Kasumi-1 (cell line): Measurements from ENCODE around the gene ITPR1.
"Not testable (repeated sequence)": the region's sequence is repeated elsewhere in the genome, so short reads cannot be mapped to it uniquely, and the experiment has no call there.

Experiments
- DNase-seq, 2 experiments: peaks; one replicate each; lab custom pipeline; 2025; lab: John Stamatoyannopoulos, UW

The ITPR1 gene

GRCh38 chr3:4596612-4597011 is 103.5 kb downstream of the ITPR1 start:
- DNase-seq = no peak

- no peak for DNase-seq
Measured at GRCh38 chr3:4597208-4597985, 104.2 kb downstream of the ITPR1 start.

- not testable (repeated sequence) for DNase-seq
Measured at GRCh38 chr3:4598232-4598631, 105.1 kb downstream of the ITPR1 start.

- no peak for DNase-seq
Measured at GRCh38 chr3:4599612-4600011, 106.5 kb downstream of the ITPR1 start.

GRCh38 chr3:4600493-4600892 is 107.3 kb downstream of the ITPR1 start:
- no peak for DNase-seq

GRCh38 chr3:4601892-4602291 is 108.7 kb downstream of the ITPR1 start:
- no peak for DNase-seq

- no peak for DNase-seq
Measured at GRCh38 chr3:4604693-4605092, 111.5 kb downstream of the ITPR1 start.

- DNase-seq = no peak
Measured at GRCh38 chr3:4606911-4607310, 113.8 kb downstream of the ITPR1 start.

GRCh38 chr3:4613366-4613765 is 120.2 kb downstream of the ITPR1 start:
- no peak for DNase-seq

- no peak for DNase-seq
Measured at GRCh38 chr3:4614070-4614469, 120.9 kb downstream of the ITPR1 start.

GRCh38 chr3:4614927-4615326 is 121.8 kb downstream of the ITPR1 start:
- no peak for DNase-seq

GRCh38 chr3:4615750-4616149 is 122.6 kb downstream of the ITPR1 start:
- DNase-seq = no peak

- DNase-seq = no peak
Measured at GRCh38 chr3:4623421-4623999, 130.4 kb downstream of the ITPR1 start.

- no peak for DNase-seq
Measured at GRCh38 chr3:4627651-4628375, 134.7 kb downstream of the ITPR1 start.

- no peak for DNase-seq
Measured at GRCh38 chr3:4629095-4630007, 136.2 kb downstream of the ITPR1 start.

GRCh38 chr3:4633078-4634004 is 140.2 kb downstream of the ITPR1 start:
- peak; percentile 89 to 94 for DNase-seq

GRCh38 chr3:4634894-4635293 is 141.7 kb downstream of the ITPR1 start:
- DNase-seq = no peak

- no peak for DNase-seq
Measured at GRCh38 chr3:4637265-4637664, 144.1 kb downstream of the ITPR1 start.

GRCh38 chr3:4641863-4642563 is 148.9 kb downstream of the ITPR1 start:
- no peak for DNase-seq

GRCh38 chr3:4642611-4643010 is 149.5 kb downstream of the ITPR1 start:
- DNase-seq = no peak
